HG03460 (cell line): ENCODE measurements around the gene PFDN5.

Experiments
- ATAC-seq: cut with Tn5 transposase; IDR thresholded peaks from one replicate; pipeline ENCODE4 v1.9.1; 2021; ENCODE audit not compliant: unreplicated experiment

PFDN5 gene

DNA sequence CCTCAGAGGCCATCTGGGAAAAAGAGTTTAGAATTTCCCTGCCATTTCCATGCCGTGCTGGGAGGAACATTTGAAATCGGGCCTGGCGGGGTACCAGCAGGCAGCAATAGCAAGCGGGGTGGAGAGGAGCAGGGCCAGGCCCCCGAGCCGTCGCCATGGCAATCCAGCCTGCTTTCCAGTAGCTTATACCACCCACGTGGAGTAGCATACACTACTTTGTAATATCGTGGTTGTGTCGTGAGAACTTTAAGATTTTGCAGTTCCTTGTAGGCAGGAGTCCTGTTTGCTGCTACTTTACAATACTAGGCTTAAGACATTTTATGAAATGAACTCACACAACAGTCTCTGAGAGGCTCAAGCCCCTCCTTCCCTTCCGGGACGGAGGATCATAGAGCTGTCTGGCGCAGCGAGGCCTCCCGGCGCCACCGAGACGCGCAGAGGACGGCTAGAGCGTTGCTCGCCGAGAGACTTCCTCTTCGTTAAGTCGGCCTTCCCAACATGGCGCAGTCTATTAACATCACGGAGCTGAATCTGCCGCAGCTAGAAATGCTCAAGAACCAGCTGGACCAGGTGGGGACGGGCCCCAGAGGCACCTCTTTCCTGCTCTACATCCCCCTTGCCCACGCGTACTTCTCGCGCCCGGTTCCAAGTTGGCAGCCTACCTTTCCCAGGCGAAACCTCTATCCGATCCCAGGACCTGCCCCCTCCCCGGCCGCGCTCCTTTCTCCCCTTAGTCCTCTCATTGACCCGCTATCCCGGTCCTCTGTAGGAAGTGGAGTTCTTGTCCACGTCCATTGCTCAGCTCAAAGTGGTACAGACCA lies at the start of gene PFDN5:
Gene PFDN5 (plus strand): TSS at position 473 of the 821 bp plus-strand sequence. CDS start 26 bp downstream, at position 499.
- ATAC-seq: peak; percentile 83

- peak; percentile 73 for ATAC-seq
These were observed 43.6 kb upstream of the PFDN5 start for GRCh38 chr12:53251477-53252348.

- no peak for ATAC-seq
These were observed 42.9 kb upstream of the PFDN5 start for GRCh38 chr12:53252349-53252916.

DNA sequence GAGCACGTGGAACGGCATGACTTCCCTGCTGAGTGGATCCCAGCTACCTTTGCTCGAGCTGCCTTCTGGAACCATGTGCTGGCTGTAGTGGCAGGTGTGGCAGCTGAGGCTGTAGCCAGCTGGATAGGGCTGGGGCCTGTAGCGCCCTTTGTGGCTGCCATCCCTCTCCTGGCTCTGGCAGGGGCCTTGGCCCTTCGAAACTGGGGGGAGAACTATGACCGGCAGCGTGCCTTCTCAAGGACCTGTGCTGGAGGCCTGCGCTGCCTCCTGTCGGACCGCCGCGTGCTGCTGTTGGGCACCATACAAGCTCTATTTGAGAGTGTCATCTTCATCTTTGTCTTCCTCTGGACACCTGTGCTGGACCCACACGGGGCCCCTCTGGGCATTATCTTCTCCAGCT lies 42.0 kb upstream of the PFDN5 start:
- ATAC-seq: no peak

- no peak for ATAC-seq
These were observed 40.4 kb upstream of the PFDN5 start for GRCh38 chr12:53254816-53255545.

- no peak for ATAC-seq
These were observed 39.3 kb upstream of the PFDN5 start for GRCh38 chr12:53255996-53256395.

DNA sequence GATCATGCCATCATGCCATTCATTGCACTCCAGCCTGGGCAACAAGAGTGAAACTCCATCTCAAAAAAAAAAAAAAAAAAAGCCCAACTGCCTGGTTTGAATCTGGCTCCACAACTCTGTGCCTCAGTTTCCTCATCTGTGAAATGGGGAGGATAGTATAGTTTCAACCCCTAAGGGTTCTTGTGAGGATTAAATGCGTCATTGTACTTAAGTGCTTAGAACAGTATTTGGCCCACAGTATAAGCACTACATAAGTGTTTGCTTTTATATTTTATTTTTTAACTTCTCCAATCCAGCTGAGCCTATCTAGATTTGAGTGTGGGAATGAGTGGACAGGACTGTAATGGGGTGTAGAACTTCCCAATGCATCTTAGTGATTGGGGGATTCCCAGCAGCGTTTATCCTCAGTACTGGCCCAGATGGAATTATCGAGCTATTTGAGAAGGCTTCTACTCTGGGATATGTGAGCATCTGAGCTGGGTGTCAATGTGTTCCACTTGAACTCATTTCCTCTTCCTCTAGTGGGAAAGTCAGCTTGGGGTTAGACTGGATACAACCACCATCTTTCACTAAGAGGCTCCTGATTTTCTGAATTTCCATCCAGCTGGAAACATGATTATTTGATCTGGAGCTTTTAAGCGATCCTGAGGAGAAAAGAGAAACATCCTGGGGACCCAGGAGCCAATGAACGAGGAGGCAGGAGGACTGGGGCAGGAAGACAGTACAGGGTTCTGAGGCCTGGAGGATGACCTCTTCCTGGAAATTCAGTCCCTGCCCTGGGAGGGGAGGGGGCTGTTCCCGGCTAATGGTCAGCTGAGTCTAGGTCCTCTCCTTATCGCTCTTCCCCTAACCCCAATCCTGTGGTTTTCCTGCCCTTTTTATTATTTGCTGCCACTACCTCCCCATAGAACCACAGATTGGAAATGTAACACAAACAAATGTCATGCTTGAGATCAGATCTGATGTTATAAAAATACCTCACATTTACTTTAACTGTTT lies 36.5 kb upstream of the PFDN5 start:
- no peak for ATAC-seq

- ATAC-seq: no peak
These were observed 35.5 kb upstream of the PFDN5 start for GRCh38 chr12:53259891-53260290.

DNA sequence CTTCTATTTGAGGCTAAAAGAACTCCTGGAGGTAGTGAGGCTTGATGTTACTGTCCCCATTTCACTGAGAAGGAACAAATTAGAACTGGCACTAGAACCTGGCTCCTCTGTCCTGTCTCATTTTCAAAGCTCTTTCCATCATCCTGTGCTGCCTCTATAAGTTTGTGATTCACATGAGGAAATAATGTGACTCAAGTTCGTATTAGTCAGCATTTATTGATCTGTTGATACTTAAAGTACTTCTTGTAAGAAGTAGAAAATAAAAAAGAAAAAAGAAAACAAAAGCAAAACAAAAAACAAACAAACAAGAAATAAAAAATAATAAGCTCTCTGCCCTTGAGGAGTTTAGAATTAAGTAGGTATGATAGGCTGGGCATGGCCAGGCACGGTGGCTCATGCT lies 29.6 kb upstream of the PFDN5 start:
- ATAC-seq: no peak

DNA sequence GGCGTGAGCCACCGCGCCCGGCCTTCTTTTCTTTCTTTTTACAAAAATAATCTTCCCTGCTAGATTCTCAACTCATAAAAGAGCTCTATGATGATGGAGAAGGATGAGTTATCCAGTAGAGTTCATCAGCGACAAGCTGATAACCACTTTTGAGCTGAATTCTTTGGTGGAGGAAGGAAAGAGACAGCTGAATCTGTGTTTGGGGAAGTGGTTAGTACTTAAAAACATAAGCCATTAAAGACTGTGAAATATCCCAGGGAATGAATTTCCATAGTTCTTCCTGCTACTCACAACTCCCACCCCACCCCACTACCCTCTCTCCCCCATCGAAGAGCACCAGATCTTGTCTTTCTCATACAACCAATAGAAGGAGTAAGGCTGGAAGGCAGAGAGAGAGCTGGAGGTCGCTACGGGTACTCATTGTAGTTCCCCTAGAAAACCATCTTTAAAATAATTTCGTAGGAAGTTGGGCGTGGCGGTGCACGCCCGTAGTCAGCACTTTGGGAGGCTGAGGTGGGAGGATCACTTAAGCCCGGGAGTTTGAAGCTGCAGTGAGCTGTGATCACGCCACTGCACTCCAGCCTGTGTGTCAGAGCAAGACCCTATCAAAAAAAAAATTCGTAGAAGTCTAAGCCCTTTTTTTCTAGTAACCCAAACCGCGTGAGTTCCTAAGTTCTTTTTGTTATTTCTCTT lies 27.9 kb upstream of the PFDN5 start:
- peak; percentile 11 for ATAC-seq

- ATAC-seq: peak; percentile 82
These were observed 27.2 kb upstream of the PFDN5 start, which contains the start of gene ESPL1 for GRCh38 chr12:53267999-53268629. ESPL1 (plus strand) TSS chr12:53268299; CDS start chr12:53268767, 468 bp downstream.

- peak; percentile 5 for ATAC-seq
These were observed 26.4 kb upstream of the PFDN5 start for GRCh38 chr12:53268630-53269562.

DNA sequence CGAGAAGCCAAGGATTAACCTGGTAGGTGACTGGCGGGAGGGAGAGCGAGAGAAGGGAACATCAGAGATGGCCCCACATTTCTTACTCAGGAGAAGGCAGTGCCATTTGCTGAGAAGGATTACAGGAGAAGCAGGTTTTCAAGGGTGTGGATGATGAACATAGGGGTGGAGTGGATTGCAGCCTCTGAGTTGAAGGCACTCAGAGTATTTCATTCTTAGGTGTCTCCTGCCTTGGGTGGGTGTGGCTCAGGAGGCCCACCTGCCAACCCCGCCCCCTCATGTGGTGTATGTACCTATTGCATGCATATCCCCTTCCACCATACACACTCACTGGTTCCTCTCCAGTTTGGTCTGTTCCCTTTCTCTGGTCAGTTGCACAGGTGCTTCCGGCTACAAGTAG lies 20.9 kb upstream of the PFDN5 start:
- no peak for ATAC-seq

DNA sequence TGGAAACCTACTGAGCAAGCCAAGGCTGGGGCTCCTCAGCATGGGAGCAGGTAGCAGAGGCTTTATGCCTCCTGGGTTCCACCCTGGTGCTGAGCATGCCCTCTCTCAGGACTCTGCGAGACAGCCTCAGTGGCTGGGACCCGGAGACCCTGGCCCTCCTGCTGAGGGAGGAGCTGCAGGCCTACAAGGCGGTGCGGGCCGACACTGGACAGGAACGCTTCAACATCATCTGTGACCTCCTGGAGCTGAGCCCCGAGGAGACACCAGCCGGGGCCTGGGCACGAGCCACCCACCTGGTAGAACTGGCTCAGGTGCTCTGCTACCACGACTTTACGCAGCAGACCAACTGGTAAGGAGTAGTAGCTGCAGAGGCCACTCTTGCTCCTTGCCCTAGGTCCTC lies 18.8 kb upstream of the PFDN5 start:
- ATAC-seq: no peak

GRCh38 chr12:53277981-53278380 lies 17.4 kb upstream of the PFDN5 start:
- ATAC-seq: no peak

DNA sequence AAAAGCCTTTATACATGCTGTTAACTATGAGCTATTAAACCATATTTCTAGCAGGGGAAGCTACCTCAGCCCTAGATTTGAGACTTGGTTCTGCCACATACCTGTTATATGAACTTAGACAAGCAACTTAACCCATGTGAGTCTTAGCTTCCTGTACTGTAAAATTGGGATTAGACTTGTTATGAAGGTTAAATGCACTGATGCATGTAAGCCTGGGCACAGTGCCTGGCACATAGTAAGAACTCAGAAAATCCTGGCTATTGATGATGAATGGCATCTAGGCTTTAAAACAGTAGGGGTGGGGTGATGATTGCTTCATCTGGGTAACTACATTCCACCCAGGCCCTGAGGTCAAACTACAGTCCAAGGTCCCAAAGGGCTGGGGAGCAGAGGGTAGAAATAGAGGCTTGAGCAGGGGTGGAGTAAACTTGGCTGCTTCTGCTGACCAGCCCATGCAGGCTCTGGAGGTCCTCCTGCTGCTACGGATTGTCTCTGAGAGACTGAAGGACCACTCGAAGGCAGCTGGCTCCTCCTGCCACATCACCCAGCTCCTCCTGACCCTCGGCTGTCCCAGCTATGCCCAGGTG lies 16.0 kb upstream of the PFDN5 start:
- ATAC-seq: no peak

GRCh38 chr12:53279888-53280498 lies 15.3 kb upstream of the PFDN5 start:
- ATAC-seq: no peak
